GM18858 (cell line): ENCODE results near the gene SNX5.

Experiments used
- ATAC-seq: cut with Tn5 transposase; IDR thresholded peaks from one replicate; pipeline ENCODE4 v1.9.1; 2021; ENCODE audit not compliant: unreplicated experiment

Gene SNX5

GRCh38 chr20:17968366-17969277 is at the start of gene SNX5, which contains the start of gene MGME1:
Gene SNX5 (minus strand): TSS chr20:17968794. CDS start chr20:17968425, 369 bp downstream.
Gene MGME1 (plus strand): TSS chr20:17969018. CDS start chr20:17969860, 842 bp downstream.
- peak; percentile 55 for ATAC-seq

- no peak for ATAC-seq
Observed at GRCh38 chr20:18018100-18018499, 49.5 kb upstream of the SNX5 start.

GRCh38 chr20:18016772-18017171 is 48.2 kb upstream of the SNX5 start:
- ATAC-seq, result no peak

GRCh38 chr20:18014411-18014810 is 45.8 kb upstream of the SNX5 start:
- ATAC-seq, result no peak

GRCh38 chr20:18012901-18013300 is 44.3 kb upstream of the SNX5 start:
- ATAC-seq, result no peak

- no peak for ATAC-seq
Observed at GRCh38 chr20:18011951-18012645, 43.5 kb upstream of the SNX5 start.

- ATAC-seq, result no peak
Observed at GRCh38 chr20:18011482-18011881, 42.9 kb upstream of the SNX5 start.

- ATAC-seq, result no peak
Observed at GRCh38 chr20:18009116-18009515, 40.5 kb upstream of the SNX5 start.

GRCh38 chr20:18007534-18008292 is 39.1 kb upstream of the SNX5 start:
- ATAC-seq, result no peak

- ATAC-seq, result no peak
Observed at GRCh38 chr20:18006684-18007083, 38.1 kb upstream of the SNX5 start.

- no peak for ATAC-seq
Observed at GRCh38 chr20:18005990-18006364, 37.4 kb upstream of the SNX5 start.

GRCh38 chr20:18005170-18005989 is 36.8 kb upstream of the SNX5 start:
- ATAC-seq, result peak; percentile 93

- no peak for ATAC-seq
Observed at GRCh38 chr20:18004384-18005031, 35.9 kb upstream of the SNX5 start.

- peak; percentile 33 for ATAC-seq
Observed at GRCh38 chr20:18003897-18004296, 35.3 kb upstream of the SNX5 start.

- ATAC-seq, result no peak
Observed at GRCh38 chr20:18001131-18001921, 32.7 kb upstream of the SNX5 start.

- no peak for ATAC-seq
Observed at GRCh38 chr20:17999566-17999965, 31.0 kb upstream of the SNX5 start.

GRCh38 chr20:17998446-17998845 is 29.9 kb upstream of the SNX5 start:
- ATAC-seq, result no peak

GRCh38 chr20:17995967-17996819 is 27.6 kb upstream of the SNX5 start:
- no peak for ATAC-seq
